GM19372 (cell line): ENCODE data around the gene IRF2BP2.
"Not testable (repeated sequence)": the region's sequence is repeated elsewhere in the genome, so short reads cannot be mapped to it uniquely, and the experiment has no call there.

Source experiments
- ATAC-seq: cut with Tn5 transposase; IDR thresholded peaks from one replicate; pipeline ENCODE4 v1.9.1; 2021; ENCODE audit warnings: mild to moderate bottlenecking, low read depth, moderate library complexity; ENCODE audit not compliant: unreplicated experiment

The IRF2BP2 gene

DNA sequence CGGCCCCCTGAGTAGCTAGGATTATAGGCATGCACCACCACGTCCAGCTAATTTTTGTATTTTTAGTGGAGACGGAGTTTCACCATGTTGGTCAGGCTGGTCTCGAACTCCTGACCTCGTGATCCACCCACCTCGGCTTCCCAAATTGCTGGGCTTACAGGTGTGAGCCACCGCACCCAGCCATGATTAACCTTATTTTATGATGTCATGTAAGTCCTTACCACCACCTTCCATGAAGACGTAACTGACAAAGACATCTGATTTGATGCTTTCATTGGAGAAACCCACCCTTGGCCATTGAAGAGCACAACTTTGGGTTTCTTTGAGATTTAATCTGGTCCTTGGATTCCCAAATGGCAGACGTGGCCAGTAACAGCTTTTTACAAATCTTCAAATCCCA is 24.9 kb upstream of the IRF2BP2 start:
- ATAC-seq = not testable (repeated sequence)

- no peak for ATAC-seq
Observed at GRCh38 chr1:234634387-234634786, 24.4 kb upstream of the IRF2BP2 start.

GRCh38 chr1:234633246-234634003 is 23.4 kb upstream of the IRF2BP2 start:
- no peak for ATAC-seq

- no peak for ATAC-seq
Observed at GRCh38 chr1:234632225-234632624, 22.2 kb upstream of the IRF2BP2 start.

DNA sequence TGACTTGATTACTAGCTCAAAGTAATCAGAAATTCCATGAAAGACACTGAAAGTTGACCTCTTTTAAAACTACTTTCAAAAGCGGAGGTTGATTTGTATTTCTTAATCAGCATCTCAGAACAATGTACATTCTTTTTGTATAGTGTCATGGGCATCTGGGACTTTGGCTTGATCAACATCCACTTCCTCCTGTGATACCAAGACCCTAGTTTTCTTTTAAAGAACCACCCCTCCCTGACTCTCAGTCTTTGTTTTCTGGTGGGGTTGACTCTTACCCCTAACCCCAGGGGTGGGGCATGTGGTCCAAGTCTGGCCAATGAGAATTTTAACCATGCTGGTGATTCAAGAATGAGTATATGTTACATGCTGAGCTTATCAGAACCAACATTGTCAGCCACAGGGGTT is 21.7 kb upstream of the IRF2BP2 start:
- ATAC-seq = no peak

GRCh38 chr1:234629026-234629425 is 19.0 kb upstream of the IRF2BP2 start:
- ATAC-seq = no peak

- no peak for ATAC-seq
Observed at GRCh38 chr1:234628089-234628488, 18.1 kb upstream of the IRF2BP2 start.

DNA sequence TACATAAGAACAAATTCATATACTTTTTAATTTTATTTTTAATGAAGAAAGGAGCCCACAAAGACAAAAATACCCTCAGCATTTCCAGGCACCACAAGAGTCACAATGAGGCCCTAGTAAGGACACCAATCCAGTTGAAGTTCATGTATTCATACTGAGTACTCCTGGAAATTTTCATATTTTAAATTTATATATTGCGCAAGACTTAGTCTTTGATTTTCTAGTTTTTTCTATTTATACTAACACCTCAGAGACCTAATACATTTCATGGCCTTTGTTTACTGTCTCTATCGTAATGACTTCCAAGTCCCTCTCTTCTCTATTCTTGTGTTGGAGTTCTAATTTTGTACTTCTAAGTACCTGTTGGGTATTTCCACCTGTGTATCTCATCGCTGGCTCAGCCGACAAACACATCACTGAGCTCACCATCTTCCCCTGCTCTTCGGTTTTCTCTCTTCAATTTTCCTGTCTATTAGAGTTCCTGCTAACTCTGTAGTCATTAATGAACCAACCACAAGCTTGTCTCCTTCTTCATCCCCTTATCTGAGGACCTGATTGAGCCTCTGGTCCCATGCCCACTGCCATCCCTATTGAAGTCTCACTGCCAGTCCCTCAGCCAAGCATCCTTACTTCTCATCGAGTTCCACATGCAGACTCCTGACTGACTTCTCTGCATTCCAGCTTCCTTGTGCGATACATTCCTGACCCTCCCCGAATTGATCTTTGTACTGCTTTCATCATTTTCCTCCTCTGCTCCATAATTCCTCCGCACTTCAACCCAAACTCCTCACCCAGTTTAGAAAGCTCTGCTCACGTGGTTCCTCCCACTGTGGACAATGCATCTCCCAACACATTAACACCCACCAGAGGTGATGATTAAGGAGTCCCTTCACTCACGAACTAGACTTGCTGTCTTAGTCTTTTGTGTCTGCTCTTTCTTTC is 17.3 kb upstream of the IRF2BP2 start:
- no peak for ATAC-seq

DNA sequence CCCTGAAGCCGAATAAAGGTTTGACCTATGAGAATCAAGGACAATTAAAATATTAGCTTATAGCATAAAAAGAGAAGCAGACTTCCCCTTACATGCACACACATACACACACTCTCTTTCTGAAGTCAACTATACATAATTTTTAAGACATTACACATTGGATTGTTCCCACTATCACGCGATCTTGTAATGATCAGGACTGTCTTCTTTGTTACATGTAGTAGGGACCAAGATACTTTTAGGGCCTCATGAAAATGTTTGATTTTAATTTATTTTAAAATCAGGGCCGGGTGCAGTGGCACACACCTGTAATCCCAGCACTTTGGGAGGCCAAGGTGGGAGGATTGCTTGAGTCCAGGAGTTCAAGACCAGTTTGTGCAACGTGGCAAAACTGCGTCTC is 16.4 kb upstream of the IRF2BP2 start:
- no peak for ATAC-seq

- ATAC-seq = no peak
Observed at GRCh38 chr1:234624724-234625117, 14.7 kb upstream of the IRF2BP2 start.

DNA sequence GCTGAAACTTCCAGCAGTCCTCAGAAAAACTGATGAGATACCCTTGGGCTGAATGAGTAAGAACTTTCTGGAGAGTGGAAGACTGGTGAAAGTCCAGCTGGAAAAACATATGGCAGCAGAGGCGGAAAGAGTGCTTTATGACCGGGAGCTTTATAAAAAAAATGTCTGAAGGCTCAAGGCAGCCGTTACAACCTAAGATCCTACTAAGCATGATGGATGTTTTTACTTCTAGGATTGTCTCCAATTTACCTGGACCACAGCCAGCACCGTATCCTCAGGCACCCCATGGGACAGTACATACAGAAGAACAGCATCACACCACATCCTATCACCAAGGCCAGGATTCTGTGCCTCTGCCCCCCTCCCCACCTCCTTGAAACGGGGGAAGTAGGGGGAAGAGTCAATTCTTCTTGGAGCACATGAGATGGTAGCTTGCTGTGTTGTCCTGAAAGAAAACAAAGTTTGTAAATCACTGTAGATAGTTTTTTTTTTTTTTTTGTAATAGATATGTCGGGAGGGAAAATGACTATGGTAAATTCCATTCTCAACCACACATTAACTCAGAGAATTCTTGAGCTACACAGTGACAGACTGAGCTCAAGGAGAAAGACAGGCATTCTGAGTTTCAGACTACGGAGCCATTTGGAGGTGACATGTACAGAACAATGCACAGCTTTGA is 11.8 kb upstream of the IRF2BP2 start:
- ATAC-seq = no peak

DNA sequence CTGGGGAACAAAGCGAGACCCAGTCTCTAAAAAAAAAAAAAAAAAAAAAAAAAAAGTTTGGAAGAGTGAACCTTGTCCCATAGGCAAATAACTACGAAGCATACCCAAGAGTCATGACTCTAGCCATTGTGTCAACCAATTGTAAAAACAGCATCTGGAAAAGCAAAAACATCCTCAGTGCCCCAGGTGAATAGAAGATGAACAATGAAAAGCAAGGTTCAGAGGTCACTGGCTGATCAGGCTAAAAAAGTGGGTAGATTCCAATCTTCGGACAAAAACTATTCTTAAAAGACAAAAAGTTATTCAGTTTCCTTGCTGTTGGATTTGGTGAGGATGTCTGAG is 11.1 kb upstream of the IRF2BP2 start:
- no peak for ATAC-seq

GRCh38 chr1:234620272-234621126 is 10.5 kb upstream of the IRF2BP2 start:
- no peak for ATAC-seq

DNA sequence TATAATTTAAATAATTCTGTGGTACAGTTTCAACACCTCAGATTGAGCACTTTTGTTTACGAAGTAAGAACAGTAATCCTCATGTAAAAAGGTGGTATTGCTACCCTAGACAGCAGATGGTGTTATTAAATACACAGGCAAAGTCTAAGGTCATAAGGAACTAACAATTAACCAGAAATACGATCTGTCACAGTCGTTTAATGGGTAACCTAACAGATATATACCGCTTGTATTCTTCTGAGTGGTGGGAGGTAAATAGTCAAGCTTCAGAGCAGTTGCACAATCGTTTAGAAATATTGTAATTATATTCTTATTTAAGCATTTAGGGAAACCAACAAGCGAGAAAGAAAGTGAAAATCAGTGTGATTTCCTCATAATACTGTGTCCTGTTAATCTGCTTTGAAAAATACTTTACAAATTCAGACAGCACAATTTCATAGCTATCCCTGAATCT is 9.8 kb upstream of the IRF2BP2 start:
- no peak for ATAC-seq

- no peak for ATAC-seq
Observed at GRCh38 chr1:234619071-234619480, 9.1 kb upstream of the IRF2BP2 start.

GRCh38 chr1:234618737-234619049 is 8.7 kb upstream of the IRF2BP2 start:
- ATAC-seq = no peak

GRCh38 chr1:234617986-234618736 is 8.2 kb upstream of the IRF2BP2 start:
- ATAC-seq = no peak

- no peak for ATAC-seq
Observed at GRCh38 chr1:234617131-234617985, 7.4 kb upstream of the IRF2BP2 start.

DNA sequence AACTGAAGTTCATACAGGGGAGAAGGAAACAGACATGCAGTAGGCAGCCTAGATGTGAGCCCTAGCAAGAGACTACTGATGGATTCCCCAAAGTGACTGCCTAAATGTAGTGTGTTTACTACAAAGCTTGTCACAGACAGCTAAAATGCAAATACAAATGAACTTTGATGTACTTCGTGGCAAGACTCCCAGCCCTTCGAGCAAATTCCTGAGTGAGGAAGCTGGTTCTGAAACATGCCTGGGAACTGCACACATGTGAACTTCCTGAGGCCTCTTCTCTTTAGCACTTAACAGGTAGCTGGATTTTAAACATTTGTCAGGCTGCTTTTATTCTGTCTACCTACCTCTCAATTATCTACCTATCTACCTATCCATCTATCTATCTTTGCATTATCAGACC is 6.7 kb upstream of the IRF2BP2 start:
- ATAC-seq = no peak
